ENCODE measurements around the gene C2CD4C.
"Not testable (repeated sequence)": the region's sequence is repeated elsewhere in the genome, so short reads cannot be mapped to it uniquely, and the experiment has no call there.

DNA sequence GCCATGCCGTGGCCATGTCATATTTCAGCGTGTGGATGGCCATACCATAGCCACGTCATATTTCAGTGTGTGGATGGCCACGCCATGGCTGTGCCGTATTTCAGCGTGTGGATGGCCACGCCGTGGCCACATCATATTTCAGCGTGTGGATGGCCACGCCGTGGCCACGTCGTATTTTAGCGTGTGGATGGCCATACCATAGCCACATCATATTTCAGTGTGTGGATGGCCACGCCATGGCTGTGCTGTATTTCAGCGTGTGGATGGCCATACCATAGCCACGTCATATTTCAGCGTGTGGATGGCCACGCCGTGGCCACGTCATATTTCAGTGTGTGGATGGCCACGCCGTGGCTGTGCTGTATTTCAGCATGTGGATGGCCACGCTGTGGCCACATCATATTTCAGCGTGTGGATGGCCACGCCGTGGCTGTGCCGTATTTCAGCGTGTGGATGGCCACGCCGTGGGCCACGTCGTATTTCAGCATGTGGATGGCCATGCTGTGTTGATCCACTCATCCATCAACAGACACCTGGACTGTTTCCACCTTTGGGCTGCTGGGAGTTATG lies 42.0 kb upstream of the C2CD4C start:
- TF ChIP-seq, protein P1, sequence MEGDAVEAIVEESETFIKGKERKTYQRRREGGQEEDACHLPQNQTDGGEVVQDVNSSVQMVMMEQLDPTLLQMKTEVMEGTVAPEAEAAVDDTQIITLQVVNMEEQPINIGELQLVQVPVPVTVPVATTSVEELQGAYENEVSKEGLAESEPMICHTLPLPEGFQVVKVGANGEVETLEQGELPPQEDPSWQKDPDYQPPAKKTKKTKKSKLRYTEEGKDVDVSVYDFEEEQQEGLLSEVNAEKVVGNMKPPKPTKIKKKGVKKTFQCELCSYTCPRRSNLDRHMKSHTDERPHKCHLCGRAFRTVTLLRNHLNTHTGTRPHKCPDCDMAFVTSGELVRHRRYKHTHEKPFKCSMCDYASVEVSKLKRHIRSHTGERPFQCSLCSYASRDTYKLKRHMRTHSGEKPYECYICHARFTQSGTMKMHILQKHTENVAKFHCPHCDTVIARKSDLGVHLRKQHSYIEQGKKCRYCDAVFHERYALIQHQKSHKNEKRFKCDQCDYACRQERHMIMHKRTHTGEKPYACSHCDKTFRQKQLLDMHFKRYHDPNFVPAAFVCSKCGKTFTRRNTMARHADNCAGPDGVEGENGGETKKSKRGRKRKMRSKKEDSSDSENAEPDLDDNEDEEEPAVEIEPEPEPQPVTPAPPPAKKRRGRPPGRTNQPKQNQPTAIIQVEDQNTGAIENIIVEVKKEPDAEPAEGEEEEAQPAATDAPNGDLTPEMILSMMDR (IDR thresholded peaks at IDR 0.05) = not testable (repeated sequence)
- not testable (repeated sequence) for TF ChIP-seq POLR2A (IDR thresholded peaks at IDR 0.05)
